HG03025 (cell line): ENCODE data around the gene SYN1.

Experiments used
- ATAC-seq: cut with Tn5 transposase; IDR thresholded peaks from one replicate; pipeline ENCODE4 v1.9.1; 2021; ENCODE audit warnings: mild to moderate bottlenecking, moderate library complexity; ENCODE audit not compliant: unreplicated experiment, low FRiP score

Gene SYN1

GRCh38 chrX:47634871-47635575, 15.4 kb upstream of the SYN1 start:
- ATAC-seq: no peak

- ATAC-seq: no peak
These were observed 14.3 kb upstream of the SYN1 start for GRCh38 chrX:47633689-47634590.

GRCh38 chrX:47632666-47633065, 13.0 kb upstream of the SYN1 start:
- no peak for ATAC-seq

GRCh38 chrX:47631676-47632075, 12.0 kb upstream of the SYN1 start:
- no peak for ATAC-seq

- no peak for ATAC-seq
These were observed 10.0 kb upstream of the SYN1 start, which contains the start of gene CFP for GRCh38 chrX:47629419-47630200. Gene CFP, minus strand, starts transcription at chrX:47629930. Its CDS starts 86 bp downstream, at chrX:47629844.

- ATAC-seq: no peak
These were observed 9.3 kb upstream of the SYN1 start for GRCh38 chrX:47628982-47629381.

GRCh38 chrX:47625365-47625764, 5.7 kb upstream of the SYN1 start:
- no peak for ATAC-seq

- no peak for ATAC-seq
These were observed 3.9 kb upstream of the SYN1 start for GRCh38 chrX:47623540-47624027.

- no peak for ATAC-seq
These were observed 2.2 kb upstream of the SYN1 start for GRCh38 chrX:47621851-47622250.

GRCh38 chrX:47620303-47620685, 637 bp upstream of the SYN1 start:
- ATAC-seq: no peak

- no peak for ATAC-seq
These were observed 653 bp downstream of the SYN1 start for GRCh38 chrX:47618923-47619485.

- ATAC-seq: no peak
These were observed 5.0 kb downstream of the SYN1 start for GRCh38 chrX:47614618-47615017.

- no peak for ATAC-seq
These were observed 6.6 kb downstream of the SYN1 start for GRCh38 chrX:47613082-47613481.

- ATAC-seq: no peak
These were observed 7.2 kb downstream of the SYN1 start for GRCh38 chrX:47612418-47612817.

- no peak for ATAC-seq
These were observed 7.7 kb downstream of the SYN1 start for GRCh38 chrX:47611926-47612325.

GRCh38 chrX:47611489-47611888, 8.2 kb downstream of the SYN1 start:
- no peak for ATAC-seq

GRCh38 chrX:47610511-47610910, 9.1 kb downstream of the SYN1 start:
- ATAC-seq: no peak

- no peak for ATAC-seq
These were observed 11.4 kb downstream of the SYN1 start for GRCh38 chrX:47608130-47608810.

- ATAC-seq: no peak
These were observed 12.6 kb downstream of the SYN1 start for GRCh38 chrX:47607091-47607490.

- ATAC-seq: no peak
These were observed 14.6 kb downstream of the SYN1 start for GRCh38 chrX:47605024-47605423.
